SH-SY5Y (cell line): ENCODE data around the gene PPP4R3A.

ENCODE experiments used
- GATA2 ChIP-seq: IDR thresholded peaks from 2 replicates; pipeline ENCODE4 v1.6.1; 2011; ENCODE audit warnings: mild to moderate bottlenecking, low read depth, low read length
- GATA3 ChIP-seq: IDR thresholded peaks from 2 replicates; pipeline ENCODE4 v1.6.1; 2011; ENCODE audit warnings: low read depth, mild to moderate bottlenecking, low read length, moderate library complexity

PPP4R3A gene

GRCh38 chr14:91516663-91517388 lies 6.7 kb upstream of the PPP4R3A start:
- TF ChIP-seq GATA3 = no peak
- no peak for TF ChIP-seq GATA2

DNA sequence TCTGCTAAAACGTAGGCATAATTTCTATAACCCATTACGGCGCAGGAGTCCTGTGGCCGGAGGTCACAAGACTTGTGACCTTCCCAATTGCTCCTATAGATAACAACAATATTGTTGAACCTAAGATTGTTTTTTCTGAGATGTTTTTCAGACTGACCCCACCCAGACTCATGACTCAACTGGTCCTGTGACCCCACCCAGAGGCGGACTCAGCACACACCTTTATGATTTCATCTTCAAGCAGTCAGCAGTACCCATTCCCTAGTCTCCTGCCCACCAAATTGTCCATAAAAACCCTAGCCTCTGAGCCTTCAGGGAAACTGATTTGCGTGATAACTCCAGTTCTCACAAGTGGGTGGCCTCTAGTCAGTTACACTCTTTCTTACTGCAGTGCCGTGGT lies 5.9 kb upstream of the PPP4R3A start:
- TF ChIP-seq GATA2 = no peak
- TF ChIP-seq GATA3 = no peak

- TF ChIP-seq GATA3 (no peak), GATA2 (no peak)
These were observed 903 bp upstream of the PPP4R3A start for GRCh38 chr14:91511043-91511383.

DNA sequence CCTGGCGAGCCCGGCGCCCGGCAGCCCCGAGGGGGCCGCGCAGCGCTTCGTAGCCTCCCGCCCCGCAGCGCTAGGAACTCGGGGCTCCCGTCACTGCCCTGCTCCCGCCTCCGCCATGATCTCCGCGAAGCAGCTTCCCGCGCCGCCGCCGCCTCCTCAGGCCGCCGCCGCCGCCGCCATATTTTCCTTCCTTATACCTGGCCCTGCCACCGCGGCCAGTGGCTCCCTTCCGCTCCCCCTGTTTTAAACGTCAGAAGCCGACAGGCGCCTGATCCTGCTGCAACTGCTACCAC lies 286 bp downstream of the PPP4R3A start:
- TF ChIP-seq GATA2 = no peak

GRCh38 chr14:91509083-91509877 lies 830 bp downstream of the PPP4R3A start:
- no peak for TF ChIP-seq GATA2
- TF ChIP-seq GATA3 = no peak

- TF ChIP-seq GATA2 (no peak), GATA3 (no peak)
These were observed 2.0 kb downstream of the PPP4R3A start for GRCh38 chr14:91508105-91508504.

DNA sequence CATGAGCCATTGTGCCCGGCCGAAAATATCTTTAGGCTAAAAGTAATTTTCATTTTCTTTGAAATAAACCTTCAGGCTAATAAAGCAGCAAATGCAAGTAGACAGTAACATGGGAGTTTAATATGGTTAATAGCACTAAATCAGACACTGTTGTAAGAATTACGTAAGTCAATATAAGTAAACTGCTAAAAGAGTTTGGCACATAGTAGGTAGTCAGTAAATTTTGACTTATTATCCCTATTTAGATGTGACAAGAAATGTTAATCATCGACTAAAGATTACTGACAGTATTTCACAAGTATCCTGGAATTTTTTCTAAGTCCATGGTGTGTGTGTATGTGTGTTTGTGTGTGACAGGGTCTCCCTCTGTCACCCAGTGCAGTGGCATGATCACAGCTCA lies 3.9 kb downstream of the PPP4R3A start:
- TF ChIP-seq GATA2 (no peak), GATA3 (no peak)

DNA sequence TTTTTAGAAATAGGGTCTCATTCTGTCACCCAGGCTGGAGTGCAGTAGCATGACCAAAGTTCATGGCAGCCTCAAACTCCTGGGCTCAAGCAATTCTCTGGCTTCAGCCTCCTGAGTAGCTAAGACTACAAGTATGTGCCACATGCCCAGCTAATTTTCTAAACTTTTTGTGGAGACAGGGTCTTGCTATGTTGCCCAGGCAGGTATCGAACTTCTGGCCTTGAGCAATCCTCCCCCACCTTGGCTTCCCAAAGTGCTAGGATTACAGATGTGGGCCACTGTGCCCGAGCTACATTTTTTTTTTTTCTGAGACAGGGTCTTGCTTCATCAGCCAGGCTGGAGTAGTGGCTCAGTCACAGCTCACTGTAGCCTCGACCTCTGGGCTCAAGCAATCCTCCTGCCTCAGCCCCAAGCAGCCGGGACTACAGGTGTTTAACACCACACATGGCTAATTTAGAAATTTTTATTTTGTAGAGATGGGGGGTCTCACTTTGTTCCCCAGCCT lies 7.1 kb downstream of the PPP4R3A start:
- TF ChIP-seq GATA2 (no peak), GATA3 (no peak)

GRCh38 chr14:91501951-91502930 lies 7.9 kb downstream of the PPP4R3A start:
- TF ChIP-seq GATA2 (no peak), GATA3 (no peak)

DNA sequence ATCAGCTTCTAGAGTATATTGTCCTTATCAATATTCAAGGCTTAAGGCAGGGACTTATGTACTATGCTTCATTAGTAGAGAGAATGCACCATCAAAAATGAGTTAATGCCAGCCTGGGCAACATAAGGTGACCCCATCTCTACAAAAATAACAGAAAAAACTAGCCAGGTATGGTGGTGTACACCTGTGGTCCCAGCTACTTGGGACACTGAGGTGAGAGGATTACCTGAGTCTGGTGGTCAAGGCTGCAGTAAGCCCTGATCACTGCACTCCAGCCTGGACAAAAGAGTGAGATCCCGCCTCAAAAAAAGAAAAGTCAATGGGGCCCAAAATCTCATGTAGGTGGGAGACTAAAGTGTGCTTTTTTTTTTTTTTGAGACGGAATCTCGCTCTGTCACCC lies 8.8 kb downstream of the PPP4R3A start:
- TF ChIP-seq GATA3 (no peak), GATA2 (no peak)

GRCh38 chr14:91496790-91497189 lies 13.3 kb downstream of the PPP4R3A start:
- no peak for TF ChIP-seq GATA3
- no peak for TF ChIP-seq GATA2

DNA sequence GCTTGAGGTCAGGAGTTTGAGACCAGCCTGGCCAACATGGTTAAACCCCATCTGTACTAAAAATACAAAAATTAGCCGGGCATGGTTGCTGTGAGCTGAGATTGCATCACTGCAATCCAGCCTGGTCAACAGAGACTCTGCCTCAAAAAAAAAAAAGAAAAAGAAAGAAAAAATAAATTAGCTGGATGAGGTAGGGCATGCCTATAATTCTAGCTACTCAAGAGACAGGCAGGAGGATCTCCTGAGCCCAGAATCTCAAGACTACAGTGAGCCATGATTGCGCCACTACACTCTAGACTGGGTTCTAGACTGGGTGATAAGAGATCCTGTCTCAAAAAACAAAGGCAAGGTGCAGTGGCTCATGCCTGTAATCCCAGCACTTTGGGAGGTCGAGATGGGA lies 16.9 kb downstream of the PPP4R3A start:
- TF ChIP-seq GATA3 (no peak), GATA2 (no peak)

DNA sequence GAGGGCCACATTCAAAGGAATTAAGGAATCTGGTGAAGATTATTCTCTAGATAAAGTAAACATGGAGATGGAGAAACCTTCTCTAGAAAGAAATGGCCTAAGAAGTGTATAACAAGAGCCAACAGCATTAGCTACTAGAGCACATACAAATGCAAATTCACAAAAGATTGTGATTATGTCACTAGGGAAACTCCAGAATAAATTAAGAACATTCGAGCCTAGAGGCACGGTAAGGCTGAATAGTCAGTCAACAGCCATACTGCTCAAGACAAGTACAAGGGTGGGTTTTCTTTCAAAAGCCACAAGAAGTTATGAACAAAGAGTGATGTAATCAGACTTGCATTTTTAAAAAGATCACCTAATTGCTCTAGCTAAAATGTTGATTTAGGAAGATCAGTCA lies 25.4 kb downstream of the PPP4R3A start:
- TF ChIP-seq GATA2 (no peak), GATA3 (no peak)

DNA sequence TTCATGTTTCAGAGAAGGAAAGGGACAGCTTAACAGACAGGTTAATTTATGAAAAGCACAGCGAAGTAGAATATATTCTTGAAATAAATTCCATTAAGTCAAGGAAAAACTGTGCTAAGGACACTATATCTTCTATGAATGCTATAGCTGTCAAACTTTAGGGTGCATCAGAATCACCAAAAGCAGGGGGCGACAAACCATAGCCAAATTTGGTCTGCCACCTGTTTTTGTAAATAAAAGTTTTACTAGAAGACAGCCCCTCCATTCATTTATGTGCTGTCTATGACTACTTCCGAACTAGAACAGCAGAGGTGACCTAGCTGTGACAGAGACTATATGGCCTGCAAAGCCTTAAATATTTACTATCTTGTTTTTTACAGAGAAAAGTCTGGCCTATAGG lies 25.9 kb downstream of the PPP4R3A start:
- TF ChIP-seq GATA3 = no peak

- no peak for TF ChIP-seq GATA3
- no peak for TF ChIP-seq GATA2
These were observed 27.7 kb downstream of the PPP4R3A start for GRCh38 chr14:91482263-91483013.
